NCI-H510A treated with DMSO at 0.1 percent for 48 hours (cell line): ENCODE measurements around the gene ZBTB16.

Source experiments
- DNase-seq: peaks from one replicate; lab custom pipeline; 2025; lab: John Stamatoyannopoulos, UW

Gene ZBTB16

GRCh38 chr11:114131461-114131864 is 72.0 kb downstream of the ZBTB16 start:
- peak; percentile 47 for DNase-seq

- no peak for DNase-seq
Observed at GRCh38 chr11:114132417-114132816, 72.9 kb downstream of the ZBTB16 start.

- DNase-seq, result no peak
Observed at GRCh38 chr11:114132944-114133394, 73.5 kb downstream of the ZBTB16 start.

- no peak for DNase-seq
Observed at GRCh38 chr11:114133548-114134329, 74.2 kb downstream of the ZBTB16 start.

- no peak for DNase-seq
Observed at GRCh38 chr11:114134870-114135269, 75.4 kb downstream of the ZBTB16 start.

GRCh38 chr11:114135737-114136151 is 76.2 kb downstream of the ZBTB16 start:
- DNase-seq, result no peak

GRCh38 chr11:114136686-114137640 is 77.5 kb downstream of the ZBTB16 start:
- DNase-seq, result no peak

GRCh38 chr11:114137838-114138237 is 78.3 kb downstream of the ZBTB16 start:
- DNase-seq, result no peak

GRCh38 chr11:114138411-114138810 is 78.9 kb downstream of the ZBTB16 start:
- no peak for DNase-seq

- DNase-seq, result no peak
Observed at GRCh38 chr11:114140826-114141225, 81.3 kb downstream of the ZBTB16 start.

GRCh38 chr11:114141863-114142580 is 82.5 kb downstream of the ZBTB16 start:
- no peak for DNase-seq

GRCh38 chr11:114142707-114143106 is 83.2 kb downstream of the ZBTB16 start:
- DNase-seq, result no peak

- no peak for DNase-seq
Observed at GRCh38 chr11:114145166-114145775, 85.8 kb downstream of the ZBTB16 start.

GRCh38 chr11:114147375-114148012 is 88.0 kb downstream of the ZBTB16 start:
- DNase-seq, result no peak

GRCh38 chr11:114148013-114148382 is 88.5 kb downstream of the ZBTB16 start:
- DNase-seq, result no peak

- DNase-seq, result no peak
Observed at GRCh38 chr11:114149689-114150407, 90.3 kb downstream of the ZBTB16 start.

GRCh38 chr11:114150671-114151070 is 91.2 kb downstream of the ZBTB16 start:
- no peak for DNase-seq

- no peak for DNase-seq
Observed at GRCh38 chr11:114151631-114152030, 92.1 kb downstream of the ZBTB16 start.

GRCh38 chr11:114152162-114152561 is 92.7 kb downstream of the ZBTB16 start:
- no peak for DNase-seq

GRCh38 chr11:114152785-114153184 is 93.3 kb downstream of the ZBTB16 start:
- DNase-seq, result no peak

GRCh38 chr11:114153224-114153623 is 93.7 kb downstream of the ZBTB16 start:
- no peak for DNase-seq
